Neural progenitor cell (in vitro differentiated cells): ENCODE data around the gene ITPR2. TPM values are rescaled to one million over a fixed set of nuclear protein-coding genes. Genes with fewer than 3 reads are reported as not detected.

ENCODE experiments used
- DNase-seq: peaks from one replicate; pipeline ENCODE4 v3.0.0-alpha.2; 2016; ENCODE audit warnings: low spot score
- H2AFZ ChIP-seq: fragments of 200-600 bp; sonication (generic); replicated peaks from 2 replicates; pipeline ENCODE4 v1.6.1; 2016; ENCODE audit warnings: antibody characterized with exemption
- H3F3A ChIP-seq: fragments of 200-600 bp; sonication (generic); 2 replicates; pipeline ENCODE4 v1.6.1; 2016; ENCODE audit warnings: antibody characterized with exemption, low read depth
- H3K27ac ChIP-seq: fragments of 200-600 bp; sonication (generic); 2 replicates; pipeline ENCODE4 v1.5.1; 2016; ENCODE audit warnings: mild to moderate bottlenecking
- H3K27me3 ChIP-seq: fragments of 200-600 bp; sonication (generic); 2 replicates; pipeline ENCODE4 v1.6.1; 2016; ENCODE audit warnings: mild to moderate bottlenecking, moderate library complexity
- H3K36me3 ChIP-seq: fragments of 200-600 bp; sonication (generic); 2 replicates; pipeline ENCODE4 v1.5.1; 2016
- H3K4me1 ChIP-seq: fragments of 200-600 bp; sonication (generic); 2 replicates; pipeline ENCODE4 v1.6.1; 2016; ENCODE audit warnings: mixed run types
- H3K4me2 ChIP-seq: fragments of 200-600 bp; sonication (generic); 2 replicates; pipeline ENCODE4 v1.6.1; 2016
- H3K4me3 ChIP-seq: fragments of 200-600 bp; sonication (generic); 2 replicates; pipeline ENCODE4 v1.5.1; 2016
- H3K79me2 ChIP-seq: fragments of 200-600 bp; sonication (generic); 2 replicates; pipeline ENCODE4 v1.6.1; 2016; ENCODE audit warnings: low read depth
- H3K9ac ChIP-seq: fragments of 200-600 bp; sonication (generic); 2 replicates; pipeline ENCODE4 v1.6.1; 2016
- H3K9me3 ChIP-seq: fragments of 200-600 bp; sonication (generic); 2 replicates; pipeline ENCODE4 v1.5.1; 2016; ENCODE audit warnings: low read depth
- H4K20me1 ChIP-seq: fragments of 200-600 bp; sonication (generic); 2 replicates; pipeline ENCODE4 v1.6.1; 2016; ENCODE audit warnings: low read depth
- H3K27ac Mint-ChIP-seq: 3 replicates; pipeline ENCODE4 v1.8.0; 2021; ENCODE audit warnings: mixed read lengths
- H3K27me3 Mint-ChIP-seq: 2 replicates; pipeline ENCODE4 v1.8.0; 2022; ENCODE audit warnings: low read depth, mild to moderate bottlenecking, inconsistent platforms, moderate library complexity, mixed read lengths; ENCODE audit not compliant: insufficient read depth
- H3K36me3 Mint-ChIP-seq: 3 replicates; pipeline ENCODE4 v1.8.0; 2021; ENCODE audit warnings: mixed read lengths
- H3K4me1 Mint-ChIP-seq: 3 replicates; pipeline ENCODE4 v1.8.0; 2021; ENCODE audit warnings: mixed read lengths
- H3K4me3 Mint-ChIP-seq: 3 replicates; pipeline ENCODE4 v1.8.0; 2021; ENCODE audit warnings: mild to moderate bottlenecking, moderate library complexity, mixed read lengths
- H3K9me3 Mint-ChIP-seq: 3 replicates; pipeline ENCODE4 v1.8.0; 2020; ENCODE audit warnings: mixed read lengths
- CTCF ChIP-seq: fragments of 200-600 bp; sonication (generic); IDR thresholded peaks from 2 replicates; pipeline ENCODE4 v1.5.1; 2017; ENCODE audit warnings: antibody characterized with exemption, mild to moderate bottlenecking
- EZH2 ChIP-seq: fragments of 200-600 bp; sonication (generic); IDR thresholded peaks from 2 replicates; pipeline ENCODE4 v1.6.1; 2017; ENCODE audit warnings: antibody characterized with exemption, mild to moderate bottlenecking, moderate library complexity
- EZH2phosphoT487 ChIP-seq: fragments of 200-600 bp; sonication (generic); IDR thresholded peaks from 2 replicates; pipeline ENCODE4 v1.6.1; 2017; ENCODE audit warnings: antibody characterized with exemption
- total RNA-seq: library from RNA; depleted of rRNA; stranded (reverse); fragments of >200 nt; gene quantifications from 2 replicates; pipeline ENCODE4 v1.2.3, GENCODE V29; 2015; ENCODE audit warnings: low replicate concordance

The ITPR2 gene
- total RNA-seq, 1 donor from 2014 or later = 11.4 TPM

- peaks cover 4% of the 10 kb centered on the region for H3K4me1 ChIP-seq
- TF ChIP-seq EZH2phosphoT487 (no peak), CTCF (no peak), EZH2 (no peak)
- Mint-ChIP-seq H3K4me3 (no peak overlapping the region), H3K9me3 (no peaks in the 10 kb centered on the region), H3K36me3 (no peaks in the 10 kb centered on the region), H3K27ac (no peak overlapping the region), H3K4me1 (peaks cover 6% of the 10 kb centered on the region), H3K27me3 (peaks cover 1% of the 10 kb centered on the region)
- H4K20me1 ChIP-seq = no peaks in the 10 kb centered on the region
- H3F3A ChIP-seq = no peaks in the 10 kb centered on the region
- H3K4me3 ChIP-seq = no peak overlapping the region
- H3K27me3 ChIP-seq = no peaks in the 10 kb centered on the region
- no peak overlapping the region for H3K9ac ChIP-seq
- no peak for DNase-seq
- H3K4me2 ChIP-seq = no peak overlapping the region
- no peaks in the 10 kb centered on the region for H3K9me3 ChIP-seq
- no peaks in the 10 kb centered on the region for H3K36me3 ChIP-seq
- no peak overlapping the region for H3K27ac ChIP-seq
- H2AFZ ChIP-seq = no peak overlapping the region
- H3K79me2 ChIP-seq = no peaks in the 10 kb centered on the region
These were observed 486.3 kb downstream of the ITPR2 start for GRCh38 chr12:26346736-26347135.

GRCh38 chr12:26345471-26346003 lies 487.5 kb downstream of the ITPR2 start:
- Mint-ChIP-seq H3K27me3 (peaks cover 2% of the 10 kb centered on the region), H3K9me3 (no peaks in the 10 kb centered on the region), H3K4me3 (no peak overlapping the region), H3K27ac (no peak overlapping the region), H3K4me1 (peaks cover 18% of the 10 kb centered on the region), H3K36me3 (no peaks in the 10 kb centered on the region)
- Histone ChIP-seq H3K27ac (no peak overlapping the region), H3K4me1 (peaks cover 10% of the 10 kb centered on the region), H3K79me2 (no peaks in the 10 kb centered on the region), H3K9me3 (no peaks in the 10 kb centered on the region), H2AFZ (no peak overlapping the region), H3K4me3 (no peak overlapping the region), H3K36me3 (no peaks in the 10 kb centered on the region), H3F3A (no peaks in the 10 kb centered on the region), H3K9ac (no peak overlapping the region), H3K27me3 (no peaks in the 10 kb centered on the region), H4K20me1 (no peaks in the 10 kb centered on the region), H3K4me2 (no peak overlapping the region)
- TF ChIP-seq CTCF (no peak), EZH2phosphoT487 (no peak)
- no peak for DNase-seq

GRCh38 chr12:26341491-26341890 lies 491.5 kb downstream of the ITPR2 start:
- H3K4me3 Mint-ChIP-seq = no peak overlapping the region
- Histone ChIP-seq H3K9ac (no peak overlapping the region), H4K20me1 (no peaks in the 10 kb centered on the region), H3K9me3 (no peaks in the 10 kb centered on the region), H3K27me3 (no peaks in the 10 kb centered on the region), H3K27ac (no peak overlapping the region), H2AFZ (no peak overlapping the region), H3K4me3 (no peak overlapping the region), H3K4me2 (peak overlapping the region; percentile 12), H3K4me1 (peaks cover 10% of the 10 kb centered on the region), H3F3A (no peaks in the 10 kb centered on the region), H3K79me2 (no peaks in the 10 kb centered on the region), H3K36me3 (no peaks in the 10 kb centered on the region)
- DNase-seq = peak; percentile 16
- peaks cover 44% of the 10 kb centered on the region for H3K4me1 Mint-ChIP-seq
- TF ChIP-seq CTCF (no peak), EZH2 (no peak), EZH2phosphoT487 (no peak)
- no peaks in the 10 kb centered on the region for H3K36me3 Mint-ChIP-seq
- peaks cover 2% of the 10 kb centered on the region for H3K27me3 Mint-ChIP-seq
- no peaks in the 10 kb centered on the region for H3K9me3 Mint-ChIP-seq
- H3K27ac Mint-ChIP-seq = no peak overlapping the region
